NCI-H187 treated with DMSO at 0.1 percent for 48 hours (cell line): ENCODE results near the gene FNDC3B.

Experiments
- DNase-seq: peaks from one replicate; lab custom pipeline; 2025; lab: John Stamatoyannopoulos, UW

FNDC3B gene

DNA sequence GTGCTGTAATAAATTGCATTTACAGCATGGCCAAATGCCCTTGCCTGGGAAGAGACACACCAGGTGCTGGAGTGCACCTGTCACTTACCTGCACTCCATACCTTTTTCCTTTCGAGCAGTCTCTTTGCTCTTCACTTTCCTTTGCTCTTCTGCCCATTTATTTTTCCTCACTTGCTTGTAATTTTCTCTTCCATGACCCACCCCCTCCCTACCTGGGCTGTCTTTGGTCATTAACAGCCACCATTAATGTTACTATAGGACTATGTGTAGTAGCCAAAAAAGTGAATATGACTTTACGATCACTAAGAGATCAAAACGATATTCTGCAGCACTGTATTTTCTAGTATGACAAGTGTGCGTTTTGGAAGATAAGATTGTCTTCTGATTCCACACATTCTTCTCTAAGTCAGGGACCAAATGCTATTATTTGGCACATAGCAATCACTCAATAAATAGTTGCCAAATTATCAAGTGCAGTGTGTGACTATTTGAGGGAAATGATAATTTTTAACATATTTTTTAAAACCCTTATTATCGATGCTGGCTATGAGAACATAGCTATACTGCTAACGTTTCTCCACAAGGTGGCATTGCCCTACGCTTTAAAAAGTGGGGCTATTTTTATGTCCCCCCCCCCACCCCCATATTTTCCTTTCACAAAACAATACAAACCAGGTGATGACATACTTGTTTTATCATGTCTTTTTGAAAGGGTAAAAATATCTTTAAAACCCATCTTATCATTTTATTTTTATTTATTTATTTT is 294.5 kb downstream of the FNDC3B start:
- DNase-seq = no peak

DNA sequence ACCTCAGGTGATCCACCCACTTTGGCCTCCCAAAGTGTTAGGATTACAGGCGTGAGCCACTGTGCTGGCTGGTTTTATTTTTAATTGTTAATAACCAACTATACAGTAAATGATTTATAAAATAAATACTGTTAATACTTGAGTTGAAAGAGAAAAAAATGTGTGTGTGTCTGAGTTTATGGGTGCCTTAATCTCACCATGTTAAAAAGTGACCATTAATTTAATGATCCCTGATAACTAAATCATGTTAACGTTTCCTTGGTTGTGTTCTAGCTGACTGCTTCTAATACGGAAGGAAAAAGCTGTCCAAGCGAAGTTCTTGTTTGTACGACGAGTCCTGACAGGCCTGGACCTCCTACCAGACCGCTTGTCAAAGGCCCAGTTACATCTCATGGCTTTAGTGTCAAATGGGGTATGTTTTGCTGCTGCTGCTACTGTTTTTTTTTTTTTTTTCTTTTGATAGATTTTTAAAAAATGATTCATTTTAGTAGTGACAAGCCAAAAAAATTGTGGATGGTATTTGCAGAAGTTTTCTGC is 295.4 kb downstream of the FNDC3B start:
- no peak for DNase-seq

DNA sequence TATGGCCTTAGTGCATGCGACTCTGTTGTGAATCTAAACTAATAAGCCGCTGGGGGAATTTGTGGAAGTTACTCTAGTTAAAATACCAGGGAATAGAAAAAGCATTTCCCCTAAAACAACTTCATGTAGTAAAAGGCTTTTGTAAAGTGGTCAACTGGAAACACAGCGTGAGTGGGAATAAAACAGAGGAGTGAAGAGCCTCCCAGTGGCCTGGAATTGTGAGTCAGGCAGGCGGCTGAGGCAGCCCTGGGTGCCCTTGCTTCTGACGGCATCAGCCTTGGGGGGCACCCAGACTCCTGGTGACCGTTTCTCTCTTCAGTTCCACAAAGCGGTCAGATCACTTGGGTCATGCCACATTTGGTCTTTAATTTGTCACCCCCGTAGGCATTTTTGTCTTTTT is 300.5 kb downstream of the FNDC3B start:
- no peak for DNase-seq

DNA sequence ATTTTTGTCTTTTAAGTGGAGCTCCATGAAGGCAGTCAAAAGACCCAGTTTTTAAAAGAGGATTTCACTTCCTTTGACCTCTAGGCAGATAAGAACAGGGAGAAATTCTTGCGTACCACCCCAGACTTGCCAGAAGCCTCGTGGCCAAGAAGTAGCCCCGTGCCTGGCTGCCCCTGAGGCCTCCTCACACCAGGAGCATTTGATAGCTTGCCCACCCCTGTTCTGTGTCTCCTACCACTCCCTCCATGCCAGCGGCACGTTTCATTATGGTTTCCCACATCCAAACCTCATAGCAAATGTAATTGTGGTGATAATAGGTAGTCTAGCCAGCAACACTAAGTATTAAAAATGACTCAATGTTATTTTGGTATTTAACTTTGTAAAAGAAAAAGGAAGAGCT is 301.2 kb downstream of the FNDC3B start:
- DNase-seq = no peak

DNA sequence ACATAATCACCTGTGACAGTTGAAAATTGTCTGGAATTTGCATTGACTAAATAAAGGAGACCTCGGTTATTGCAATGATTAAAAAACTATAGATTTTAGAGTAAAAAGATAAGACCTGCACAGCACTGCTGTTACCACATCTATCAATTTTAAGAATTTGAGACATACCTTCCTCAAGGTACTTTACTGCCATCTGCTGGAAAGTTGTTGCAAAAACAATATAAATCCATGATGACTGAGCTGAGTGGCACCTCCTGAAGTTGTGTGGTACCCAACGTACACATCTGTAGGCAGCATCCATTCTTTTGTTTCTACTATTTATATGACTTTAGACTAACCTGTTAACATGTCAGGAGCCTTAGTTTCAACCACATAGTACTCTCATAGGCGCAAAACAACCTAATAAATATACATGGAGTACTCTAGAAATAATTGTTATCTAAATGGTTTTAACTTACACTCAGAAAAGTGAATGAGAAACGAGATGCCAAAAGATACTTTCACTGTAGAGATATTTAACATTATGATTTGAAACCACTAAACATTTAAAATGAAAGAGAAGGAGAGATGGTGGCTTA is 302.2 kb downstream of the FNDC3B start:
- no peak for DNase-seq

DNA sequence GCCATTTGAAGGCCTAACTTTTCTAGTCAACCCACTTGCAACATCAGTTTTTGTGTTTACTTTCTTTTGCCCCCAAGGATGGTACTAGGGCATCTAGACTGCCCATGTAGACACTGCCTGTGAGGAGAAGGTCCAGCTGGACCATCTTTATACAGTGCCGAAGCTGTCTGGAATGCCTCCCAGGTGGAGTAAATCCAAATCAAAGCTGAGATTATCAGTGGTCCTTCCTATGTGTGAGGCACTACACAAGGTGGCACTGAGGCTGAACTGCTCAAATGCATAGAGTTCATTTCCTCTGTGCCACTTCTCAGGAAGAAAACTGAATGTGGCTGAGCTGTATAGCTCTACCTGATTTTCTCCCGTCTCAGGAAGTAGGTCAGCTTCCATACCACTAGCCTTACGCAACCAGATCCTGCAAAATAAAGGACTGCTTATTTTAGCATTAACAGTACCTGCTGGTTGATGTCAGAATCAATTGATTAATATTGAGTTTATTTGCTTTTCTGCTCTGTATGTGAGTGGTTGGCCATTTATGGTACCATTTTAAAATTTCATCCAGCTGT is 302.8 kb downstream of the FNDC3B start:
- no peak for DNase-seq

DNA sequence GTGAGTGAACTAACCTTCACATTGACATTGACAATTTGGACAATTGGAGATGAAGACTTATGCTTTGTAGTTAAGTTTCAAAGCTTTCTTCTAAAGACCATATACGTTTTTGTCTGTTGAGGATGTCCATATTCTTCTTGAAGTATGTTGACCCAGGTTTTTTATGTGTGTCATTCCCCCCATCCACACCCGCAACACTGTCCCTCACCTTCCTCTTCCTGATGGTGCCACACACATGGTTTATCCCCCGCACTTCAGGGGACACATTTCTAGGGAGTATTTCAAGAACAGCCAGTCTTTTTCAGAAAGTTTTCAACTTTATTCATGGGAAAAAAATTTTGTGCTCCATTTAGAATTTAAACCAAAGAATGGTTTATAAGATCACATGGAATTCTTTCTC is 303.7 kb downstream of the FNDC3B start:
- no peak for DNase-seq

DNA sequence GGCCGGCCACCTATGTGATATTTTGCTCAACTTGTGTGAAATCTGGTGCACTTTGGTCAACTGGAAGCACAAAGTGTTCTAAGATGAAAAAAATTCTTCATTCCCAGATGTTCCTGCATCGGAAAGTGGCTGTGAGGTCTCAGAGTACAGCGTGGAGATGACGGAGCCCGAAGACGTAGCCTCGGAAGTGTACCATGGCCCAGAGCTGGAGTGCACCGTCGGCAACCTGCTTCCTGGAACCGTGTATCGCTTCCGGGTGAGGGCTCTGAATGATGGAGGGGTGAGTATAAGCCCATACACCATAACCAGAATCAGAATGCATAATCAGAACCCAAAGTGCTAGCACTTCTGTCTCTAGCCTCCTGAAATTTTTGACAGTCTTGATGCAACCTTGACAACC is 304.6 kb downstream of the FNDC3B start:
- DNase-seq = no peak

DNA sequence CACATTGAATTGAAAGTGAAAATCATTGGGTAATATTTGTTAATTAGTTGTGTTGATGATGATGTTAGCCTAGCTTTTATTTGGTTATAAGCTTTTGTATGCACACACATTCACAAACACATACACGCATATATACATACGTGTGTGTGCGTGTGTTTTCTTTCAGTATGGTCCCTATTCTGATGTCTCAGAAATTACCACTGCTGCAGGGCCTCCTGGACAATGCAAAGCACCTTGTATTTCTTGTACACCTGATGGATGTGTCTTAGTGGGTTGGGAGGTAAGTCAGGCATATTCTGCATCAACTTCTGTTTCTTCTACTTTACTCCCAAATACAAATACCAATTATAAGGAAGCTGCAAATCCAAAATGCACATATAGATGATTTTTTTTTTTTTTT is 306.8 kb downstream of the FNDC3B start:
- DNase-seq = no peak

DNA sequence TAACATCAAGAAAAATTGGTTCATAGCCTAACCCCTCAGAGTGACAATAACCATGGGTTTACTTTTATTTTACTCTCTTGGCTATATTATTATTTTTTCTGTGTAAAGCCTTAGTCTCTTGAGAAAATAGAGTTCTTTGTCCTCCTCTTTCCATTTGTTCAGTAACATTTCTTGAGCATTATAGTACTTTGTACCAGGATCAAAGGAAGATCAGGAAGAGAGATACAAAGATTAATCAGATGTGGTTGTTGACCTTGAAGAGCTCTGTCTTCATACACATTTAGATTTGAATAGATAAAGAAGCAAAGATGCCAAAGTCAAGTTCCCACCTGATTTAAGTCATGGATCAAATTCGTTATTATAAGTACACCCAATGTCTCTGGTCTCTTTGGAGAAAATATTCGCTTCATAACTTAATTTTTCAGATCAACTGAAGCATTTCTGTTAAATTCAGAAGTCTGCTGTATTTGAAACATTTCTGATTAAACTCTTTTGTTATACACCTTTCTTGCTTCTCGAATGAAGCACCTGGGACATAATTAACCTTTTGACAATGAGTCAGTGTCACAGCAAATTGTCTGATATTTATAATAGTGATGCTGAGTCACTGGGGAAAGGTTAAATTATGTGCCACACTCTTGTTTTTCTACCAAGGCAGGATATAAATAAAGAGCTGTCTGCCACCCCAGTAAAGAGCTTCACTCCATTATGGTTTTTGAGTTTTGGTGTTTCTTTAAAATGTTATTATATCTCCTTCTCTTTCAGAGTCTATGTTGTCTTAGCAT is 308.7 kb downstream of the FNDC3B start:
- DNase-seq = no peak

DNA sequence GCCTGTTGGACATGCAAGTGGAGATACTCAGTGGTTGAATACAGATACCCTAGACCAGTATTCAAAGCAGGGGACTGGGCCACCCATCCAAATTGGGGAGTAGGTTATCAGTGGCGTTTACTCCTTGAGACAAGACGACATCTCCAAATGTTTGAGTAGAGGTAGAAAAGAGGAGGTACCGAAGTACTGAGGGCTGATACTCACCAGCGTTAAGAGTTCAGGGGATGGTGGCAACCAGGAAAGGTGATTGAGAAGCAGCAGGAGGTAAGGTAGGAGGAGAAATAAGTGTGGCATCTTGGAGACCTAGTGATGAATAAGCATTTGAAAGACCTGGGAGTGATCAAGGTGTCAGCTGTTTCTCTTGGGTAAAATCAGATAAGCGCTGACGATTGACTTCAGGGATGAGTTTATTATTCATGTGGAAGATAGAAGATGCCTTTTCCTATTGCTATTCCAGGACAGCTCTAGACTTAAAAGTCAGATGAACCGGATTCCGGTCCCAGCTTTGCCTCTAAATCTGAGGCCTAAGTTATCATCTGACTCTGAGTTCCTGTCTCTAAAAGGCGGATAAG is 312.6 kb downstream of the FNDC3B start:
- DNase-seq = no peak

DNA sequence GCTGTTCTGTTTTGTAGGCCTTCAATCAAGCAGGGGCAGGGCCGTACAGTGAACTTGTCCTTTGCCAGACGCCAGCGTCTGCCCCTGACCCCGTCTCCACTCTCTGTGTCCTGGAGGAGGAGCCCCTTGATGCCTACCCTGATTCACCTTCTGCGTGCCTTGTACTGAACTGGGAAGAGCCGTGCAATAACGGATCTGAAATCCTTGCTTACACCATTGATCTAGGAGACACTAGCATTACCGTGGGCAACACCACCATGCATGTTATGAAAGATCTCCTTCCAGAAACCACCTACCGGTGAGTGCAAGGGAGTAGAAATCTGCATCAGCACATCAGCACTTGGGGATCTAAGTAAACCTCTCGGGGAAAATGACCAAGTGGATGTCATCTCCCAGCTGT is 313.4 kb downstream of the FNDC3B start:
- no peak for DNase-seq

DNA sequence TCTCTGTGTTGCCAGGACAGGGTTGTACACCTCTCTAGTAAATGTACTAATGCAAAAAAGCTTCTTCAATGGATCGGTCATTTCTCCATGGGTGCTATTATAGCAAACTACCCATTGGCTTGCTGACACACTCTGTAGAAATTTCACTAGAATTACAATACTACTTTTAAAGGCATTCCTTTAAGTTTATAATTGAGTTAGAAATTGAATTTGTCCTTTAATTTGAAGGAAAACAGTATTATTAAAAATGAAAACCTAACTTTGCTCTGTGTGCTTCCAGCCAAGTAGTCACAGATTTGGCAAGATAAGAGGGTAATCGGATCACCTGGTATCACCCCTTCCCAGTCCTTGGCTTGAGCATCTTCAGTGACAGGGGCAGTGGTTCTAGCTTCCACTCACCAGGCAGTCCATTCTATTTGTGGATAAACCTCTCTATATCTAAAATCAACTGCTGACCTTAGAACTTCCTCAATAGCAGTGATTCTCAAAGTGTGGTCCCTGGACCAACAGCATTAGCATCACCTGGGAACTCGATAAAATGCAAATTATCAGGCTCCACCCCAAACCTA is 315.6 kb downstream of the FNDC3B start:
- no peak for DNase-seq

DNA sequence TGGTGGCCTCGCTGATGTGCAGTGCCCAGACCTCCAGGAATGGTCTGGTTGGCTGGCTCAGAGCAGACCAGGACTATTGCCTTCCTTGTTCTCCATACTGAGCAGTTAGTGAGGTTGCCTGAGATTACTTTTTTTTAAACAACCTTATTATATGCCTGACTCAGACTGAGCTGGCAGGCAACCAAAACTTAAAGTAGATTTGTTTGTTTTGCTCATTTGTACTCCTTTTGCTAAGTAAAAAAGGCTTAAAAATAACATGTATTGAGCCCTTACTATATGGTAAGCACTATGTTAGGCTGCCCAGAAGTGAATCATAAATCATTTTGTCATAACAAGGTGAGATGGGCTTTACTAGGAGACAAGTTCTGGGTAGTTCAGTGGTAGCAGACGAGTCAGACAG is 316.5 kb downstream of the FNDC3B start:
- DNase-seq = no peak

DNA sequence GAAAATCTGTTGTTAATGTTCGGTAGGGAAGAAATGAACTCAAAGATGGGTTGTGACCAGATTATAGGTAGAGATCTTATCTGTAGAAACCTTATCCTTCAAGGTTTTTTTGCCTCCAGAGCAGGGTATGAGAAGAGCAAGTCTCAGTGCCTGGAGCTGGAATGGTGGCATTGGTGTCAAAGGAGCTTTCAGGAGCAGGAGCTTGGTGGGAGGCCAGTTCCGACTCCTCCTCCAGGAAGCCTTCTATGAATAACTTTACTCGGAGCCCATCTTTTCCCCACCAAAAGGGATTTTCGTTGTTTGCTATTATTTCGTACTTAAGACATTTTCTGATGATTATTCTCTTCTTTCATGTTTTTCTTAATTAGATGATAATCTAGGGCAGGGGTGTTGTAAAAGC is 317.0 kb downstream of the FNDC3B start:
- DNase-seq = no peak

DNA sequence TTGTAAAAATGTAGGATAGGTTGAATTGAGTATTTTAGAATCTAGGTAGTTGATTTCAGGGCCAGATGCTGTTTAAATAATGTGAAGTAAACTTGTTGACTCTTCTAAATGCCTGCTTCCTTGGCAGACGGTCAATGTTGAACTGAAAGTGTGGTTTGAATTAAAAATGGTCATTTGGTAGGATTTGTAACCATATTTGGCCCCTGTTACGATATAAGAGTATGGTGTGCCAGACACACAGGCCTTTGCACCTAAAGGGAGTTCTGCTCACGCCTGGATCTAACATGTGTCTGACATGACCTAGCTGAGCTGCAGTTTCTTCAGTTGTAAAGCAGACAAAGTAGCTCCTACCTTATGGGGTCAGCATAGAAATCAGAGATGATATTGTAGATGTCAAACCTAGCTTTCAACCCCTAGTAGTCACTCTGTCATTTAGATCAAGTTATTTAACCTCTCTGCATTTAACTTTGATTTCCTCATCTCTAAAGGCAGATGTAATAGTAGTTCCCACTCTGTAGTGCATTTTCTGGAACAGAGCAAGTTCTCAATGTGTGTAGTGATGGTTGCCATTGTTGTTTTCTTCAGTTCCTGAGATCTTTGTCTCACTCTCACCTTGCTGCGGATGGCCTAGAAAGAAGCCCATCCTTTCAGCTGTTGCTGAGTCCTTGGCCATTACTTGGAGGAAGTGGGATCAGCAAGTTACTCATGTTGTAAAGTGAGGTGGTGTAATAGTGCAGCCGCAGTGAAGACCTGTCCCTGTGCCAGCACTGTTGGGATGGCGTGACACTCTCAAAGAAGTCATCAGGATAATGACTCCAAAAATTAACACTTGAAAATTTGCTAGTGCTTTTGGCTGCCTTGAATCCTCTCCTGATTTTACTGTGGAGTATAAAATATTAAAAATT is 318.7 kb downstream of the FNDC3B start:
- DNase-seq = no peak

DNA sequence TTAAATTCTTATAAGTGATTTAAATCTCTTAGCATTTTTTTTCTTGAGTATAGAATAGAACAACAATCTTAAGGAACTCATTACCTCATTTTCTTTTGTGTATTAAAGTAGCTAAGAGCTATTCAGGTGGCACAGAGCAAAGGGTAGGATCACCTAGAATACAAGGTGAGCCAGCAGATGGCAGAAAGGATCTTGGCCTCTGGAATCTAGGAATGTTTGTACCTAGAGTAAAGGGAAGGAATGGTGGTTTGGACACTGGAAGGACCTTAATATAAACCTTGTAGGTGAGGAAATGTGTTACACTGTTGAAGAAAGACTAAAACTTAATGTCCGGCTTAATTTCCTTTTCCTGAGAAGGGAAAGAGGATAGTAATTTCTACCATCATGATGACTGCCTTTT is 319.9 kb downstream of the FNDC3B start:
- DNase-seq = no peak

DNA sequence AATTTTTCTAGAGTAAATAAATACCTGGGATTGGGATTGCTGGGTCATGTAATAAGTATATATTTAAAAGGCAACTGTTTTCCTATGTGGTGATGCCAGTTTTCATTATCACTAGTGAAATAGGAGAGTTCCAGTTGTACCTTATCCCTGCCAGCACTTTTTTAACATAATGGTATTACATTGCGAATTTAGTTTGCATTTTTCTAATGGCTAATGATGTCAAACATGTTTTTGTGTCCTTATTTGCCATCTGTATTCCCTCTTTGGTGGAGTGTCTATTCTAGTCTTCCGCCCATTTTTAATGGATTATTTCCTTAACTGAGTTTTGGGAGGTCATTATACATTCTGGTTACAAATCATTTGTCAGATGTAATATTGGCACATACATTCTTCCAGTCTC is 320.6 kb downstream of the FNDC3B start:
- no peak for DNase-seq

DNA sequence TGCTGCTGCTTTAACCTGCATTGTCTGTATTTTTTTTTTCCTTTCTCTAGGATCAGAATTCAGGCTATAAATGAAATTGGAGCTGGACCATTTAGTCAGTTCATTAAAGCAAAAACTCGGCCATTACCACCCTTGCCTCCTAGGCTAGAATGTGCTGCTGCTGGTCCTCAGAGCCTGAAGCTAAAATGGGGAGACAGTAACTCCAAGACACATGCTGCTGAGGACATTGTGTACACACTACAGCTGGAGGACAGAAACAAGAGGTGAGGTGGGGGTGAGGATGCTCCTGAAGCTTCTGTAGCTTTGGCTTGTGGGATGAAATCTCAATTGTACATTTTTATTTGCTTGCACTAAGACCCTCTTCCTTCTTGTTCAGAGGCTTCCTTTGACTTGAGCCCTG is 323.2 kb downstream of the FNDC3B start:
- no peak for DNase-seq

DNA sequence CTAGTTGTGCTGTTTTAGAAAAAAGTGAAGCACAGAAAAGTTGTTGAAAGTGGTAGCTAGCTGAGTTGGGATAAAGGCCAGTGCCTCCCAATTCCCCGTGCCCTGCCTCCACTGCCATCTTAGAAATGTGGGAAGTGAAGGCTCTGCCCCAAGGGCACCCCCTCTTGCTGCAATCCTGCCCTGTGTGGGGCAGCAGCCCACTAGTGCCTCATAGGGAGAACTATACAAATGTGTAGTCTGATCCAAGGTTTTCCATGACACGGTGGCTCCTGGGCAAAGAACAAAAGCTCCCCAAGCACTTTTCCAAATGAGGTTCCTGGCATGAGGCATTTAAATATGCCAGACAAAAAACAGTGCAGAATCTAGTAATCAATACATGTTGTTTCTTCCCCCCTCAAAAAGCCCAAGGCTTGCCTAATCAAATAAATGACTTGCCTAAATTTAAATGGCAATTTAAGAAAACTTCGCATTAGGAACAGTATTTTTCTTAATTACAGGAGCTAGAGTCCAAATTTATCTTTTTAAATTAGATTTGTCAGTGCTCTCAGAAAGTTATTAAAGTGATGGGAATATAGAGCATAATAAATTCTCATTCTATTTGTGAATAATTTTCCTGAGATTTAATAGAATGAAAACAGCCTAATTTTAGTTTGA is 325.1 kb downstream of the FNDC3B start:
- no peak for DNase-seq
